GM12878 (cell line): Measurements from ENCODE around the gene FRMD5. TPM values are rescaled to one million over a fixed set of nuclear protein-coding genes. Genes with fewer than 3 reads are reported as not detected.

ENCODE experiments used
- ATAC-seq: fragments of 200-7000 bp; cut with Tn5 transposase; 3 replicates; pipeline ENCODE4 v1.9.1; 2020; ENCODE audit warnings: mild to moderate bottlenecking, moderate library complexity
- BruUV-seq: library from RNA; stranded (reverse); fragments of 400-500 nt; replicated peaks from 2 replicates; lab custom pipeline; 2021; lab: Mats Ljungman, UMichigan
- CTCF ChIA-PET: fragments of 300-600 bp; sonication (Branson Sonifier 250); formaldehyde crosslinking; extraction: SDS; loops from one replicate; lab custom pipeline; 2021; ENCODE audit warnings: inconsistent platforms; lab: Yijun Ruan, JAX
- POLR2A ChIA-PET: fragments of 350-600 bp; formaldehyde crosslinking; extraction: SDS; loops from one replicate; lab custom pipeline; 2021; ENCODE audit warnings: inconsistent platforms; lab: Charles Lee
- RAD21 ChIA-PET: fragments of 300-600 bp; sonication (Branson Sonifier 250); formaldehyde crosslinking; loops from one replicate; lab custom pipeline; 2023; ENCODE audit warnings: antibody characterized with exemption; ENCODE audit not compliant: unreplicated experiment; lab: Charles Lee
- SMC1A ChIA-PET: fragments of 300-600 bp; sonication (Branson Sonifier 250); formaldehyde crosslinking; loops from one replicate; lab custom pipeline; 2023; ENCODE audit not compliant: unreplicated experiment, uncharacterized antibody; lab: Charles Lee
- DNase-seq: peaks from one replicate; pipeline ENCODE4 v3.0.0-alpha.2; 2011; ENCODE audit warnings: low read depth, low spot score
- FAIRE-seq: peaks from 3 replicates; lab custom pipeline; 2011; peaks lifted over from hg19 to GRCh38; lab: Jason Lieb, UNC
- H2AFZ ChIP-seq: 2 replicates; pipeline ENCODE4 v1.6.0; 2011; ENCODE audit warnings: low read depth, low read length, control low read depth; ENCODE audit not compliant: control insufficient read depth
- H3K27ac ChIP-seq: 2 replicates; pipeline ENCODE4 v1.5.1; 2011; ENCODE audit warnings: control low read depth; ENCODE audit not compliant: control insufficient read depth, insufficient read depth
- H3K27me3 ChIP-seq, 2 experiments: replicated peaks in 1 of 2; 2 replicates each; pipeline versions ENCODE4 v1.6.0 to v1.6.1; 2011; ENCODE audit warnings: low read length in 1 of 2; ENCODE audit not compliant: control insufficient read depth in 2 of 2, insufficient read depth in 2 of 2
- H3K36me3 ChIP-seq, 2 experiments: 2 replicates each; pipeline ENCODE4 v1.5.1; 2011; ENCODE audit warnings: low read length in 1 of 2; ENCODE audit not compliant: control insufficient read depth in 2 of 2, insufficient read depth in 2 of 2
- H3K4me1 ChIP-seq: 2 replicates; pipeline ENCODE4 v1.6.1; 2011; ENCODE audit warnings: mild to moderate bottlenecking, low read length, moderate library complexity, mixed read lengths; ENCODE audit not compliant: control insufficient read depth, insufficient read depth
- H3K4me2 ChIP-seq: 2 replicates; pipeline ENCODE4 v1.6.0; 2011; ENCODE audit warnings: control low read depth; ENCODE audit not compliant: control insufficient read depth, insufficient read depth
- H3K4me3 ChIP-seq: fragments of 200-600 bp; sonication (generic); 2 replicates; pipeline ENCODE4 v1.5.1; 2016
- H3K79me2 ChIP-seq: 2 replicates; pipeline ENCODE4 v1.6.0; 2011; ENCODE audit warnings: low read length; ENCODE audit not compliant: control insufficient read depth, insufficient read depth
- H3K9ac ChIP-seq: 2 replicates; pipeline ENCODE4 v1.8.0; 2011; ENCODE audit warnings: low read length, control low read depth, mixed read lengths; ENCODE audit not compliant: control insufficient read depth, insufficient read depth
- H3K9me3 ChIP-seq: replicated peaks from 3 replicates; pipeline ENCODE4 v1.5.1; 2011; ENCODE audit warnings: mild to moderate bottlenecking, low read length; ENCODE audit not compliant: control insufficient read depth, insufficient read depth
- H4K20me1 ChIP-seq: 2 replicates; pipeline ENCODE4 v1.6.0; 2011; ENCODE audit not compliant: control insufficient read depth, insufficient read depth
- CTCF ChIP-seq, 3 experiments: IDR thresholded peaks in 2 of 3; conservative IDR thresholded peaks in 1 of 3; 2 replicates each; pipeline ENCODE4 v1.5.1; 2011; ENCODE audit warnings: low read depth in 3 of 3, low read length in 3 of 3, mild to moderate bottlenecking in 3 of 3, control low read depth in 2 of 3, moderate library complexity in 2 of 3, inconsistent platforms in 1 of 3, mixed read lengths in 1 of 3; ENCODE audit not compliant: control insufficient read depth in 2 of 3, insufficient read depth in 1 of 3; ENCODE audit errors: extremely low read depth in 1 of 3
- IKZF1 ChIP-seq: fragments of 450-650 bp; conservative IDR thresholded peaks from 2 replicates; pipeline ENCODE4 v1.6.1; 2017; ENCODE audit warnings: antibody characterized with exemption, mild to moderate bottlenecking
- IRF3 ChIP-seq: fragments of 450-650 bp; IDR thresholded peaks from 2 replicates; pipeline ENCODE4 v1.6.1; 2014; ENCODE audit warnings: mild to moderate bottlenecking
- RAD21 ChIP-seq: IDR thresholded peaks from 2 replicates; pipeline ENCODE4 v1.6.1; 2011; ENCODE audit warnings: mild to moderate bottlenecking, low read depth, low read length, moderate library complexity; ENCODE audit not compliant: insufficient read depth
- SMAD5 ChIP-seq: IDR thresholded peaks from 2 replicates; pipeline ENCODE4 v1.6.1; 2016; ENCODE audit warnings: antibody characterized with exemption, low read depth
- SMC3 ChIP-seq: IDR thresholded peaks from 2 replicates; pipeline ENCODE4 v1.6.1; 2011; ENCODE audit warnings: low read length, improper control_type of control experiment, borderline replicate concordance
- WGBS: methylation state at CpG from one replicate; pipeline ENCODE4 v1.1.6; 2016; ENCODE audit warnings: low lambda C conversion rate; ENCODE audit not compliant: insufficient replicate concordance, insufficient coverage; ENCODE audit errors: missing lambda C conversion rate; 5-methylcytosine and 5-hydroxymethylcytosine counted together
- in situ Hi-C: fragments of 300-500 bp; cut with MboI; formaldehyde crosslinking; loops from 9 replicates; pipeline ENCODE4 v1.14.3; 2018; ENCODE audit warnings: mixed read lengths
- intact Hi-C: fragments of 100-400 bp; cut with micrococcal nuclease; formaldehyde crosslinking; loops from one replicate; pipeline ENCODE4 v1.14.2; 2022; ENCODE audit not compliant: unreplicated experiment
- polyA plus RNA-seq, 11 experiments: library from polyadenylated mRNA; depleted of rRNA in 4 of 11; unstranded in 6 of 11; stranded (reverse) in 5 of 11; fragments of >200 nt; fragmentation: Nextera tagmentation in 4 of 11; fragmentation: Illumina TruSeq in 1 of 11; extraction: Ambion mirVana in 4 of 11; extraction: Trizol in 1 of 11; gene quantifications; 1 replicate in 1 of 11; 2 replicates in 10 of 11; pipeline versions ENCODE4 v1.2.1 to v1.2.3, GENCODE V29; 2011 to 2016; ENCODE audit warnings: inconsistent platforms in 2 of 11, missing spikeins in 2 of 11, low read depth in 1 of 11
- total RNA-seq, 4 experiments: library from RNA; depleted of rRNA in 3 of 4; stranded (reverse); fragments of >200 nt in 3 of 4; fragmentation: Illumina TruSeq in 1 of 4; extraction: Trizol in 1 of 4; gene quantifications; 2 replicates each; pipeline versions ENCODE4 v1.2.1 to v1.2.3, GENCODE V29; 2013 to 2021

FRMD5 gene
- total and polyA plus RNA-seq, 10 of the 15 experiments (the other 5 are each of a cell fraction or from before 2014, with no cell fraction given) = 0.26 to 6.4 (median 0.68) TPM; not detected in 1

GRCh38 chr15:43941071-43941470, 254.0 kb downstream of the FRMD5 start:
- peak; percentile 29; the same call in 2 of the 3 replicates for ATAC-seq
- Histone ChIP-seq H3K4me2 (peak overlapping the region; percentile 55; the same call in 1 of the 2 replicates), H3K9ac (no peak overlapping the region), H3K36me3 (no peaks in the 10 kb centered on the region), H4K20me1 (no peaks in the 10 kb centered on the region), H3K4me3 (no peak overlapping the region), H3K27ac (no peak overlapping the region), H3K27me3 (no peaks in the 10 kb centered on the region), H3K79me2 (no peaks in the 10 kb centered on the region), H3K4me1 (peaks cover 21% of the 10 kb centered on the region), H2AFZ (no peak overlapping the region; the same call in 1 of the 2 replicates), H3K9me3 (no peaks in the 10 kb centered on the region; the same call in 2 of the 3 replicates)
- intact Hi-C loops = no loop called here
- POLR2A ChIA-PET = interaction anchor here (0.6 kb wide), 2 partner anchors 33 to 359 kb away, joined by 3 to 7 read pairs; no protein-coding TSS in a partner anchor
- no TSS peak for BruUV-seq
- RAD21 ChIA-PET = interaction anchor here (1.5 kb wide), 1 partner anchor 37 kb away, joined by 5 read pairs; no protein-coding TSS in a partner anchor
- no peak for DNase-seq
- TF ChIP-seq SMAD5 = no peak
- WGBS = 9% methylated on average over 4 of the region's 4 CpGs
- in situ Hi-C loops = no loop called here
- SMC1A ChIA-PET = interaction anchor here (0.6 to 1.6 kb wide), 8 partner anchors 11 to 1672 kb away, joined by 3 to 7 read pairs (median 3); no protein-coding TSS in a partner anchor
- no peak for FAIRE-seq
- CTCF ChIA-PET = interaction anchor here (0.6 to 2.2 kb wide), 6 partner anchors 12 to 913 kb away, joined by 3 to 20 read pairs (median 4); no protein-coding TSS in a partner anchor

- H3K4me1 ChIP-seq = peaks cover 15% of the 10 kb centered on the region
- peak; percentile 45; the same call in 1 of the 2 replicates for TF ChIP-seq SMC3
- TF ChIP-seq RAD21 = peak; percentile 41; the same call in 1 of the 2 replicates
- peak; percentile 23 to 43 (median 30); a peak in 4 of 6 replicates for TF ChIP-seq CTCF (IDR thresholded peaks at IDR 0.05 in 2 of 3, conservative IDR thresholded peaks at IDR 0.05 in 1 of 3; ENCODE audit: control insufficient read depth in 2 of 3, extremely low read depth in 1 of 3, insufficient read depth in 1 of 3, low read depth in 3 of 3, low read length in 3 of 3)
- TF ChIP-seq IRF3 = no peak
- no peak for TF ChIP-seq IKZF1
- no peaks in the 10 kb centered on the region for H3K79me2 ChIP-seq
- POLR2A ChIA-PET = interaction anchor here (0.7 kb wide), 1 partner anchor 138 kb away, joined by 3 read pairs; no protein-coding TSS in a partner anchor
- H3K4me2 ChIP-seq = no peak overlapping the region
- no TSS peak for BruUV-seq
- no peaks in the 10 kb centered on the region for H3K9me3 ChIP-seq
- in situ Hi-C loops (no loop called here), intact Hi-C loops (loop anchor here (2.0 kb wide), 1 partner anchor 128 kb away; no protein-coding TSS in a partner anchor)
- ATAC-seq = 0 out of 3 replicates have a peak, but pooled peaks have one; percentile 31
- H3K27ac ChIP-seq = no peak overlapping the region
- H3K4me3 ChIP-seq = no peak overlapping the region
- no peaks in the 10 kb centered on the region for H3K27me3 ChIP-seq
- no peak overlapping the region for H3K9ac ChIP-seq
- no peak overlapping the region for H2AFZ ChIP-seq
- CTCF ChIA-PET = interaction anchor here (0.9 to 2.5 kb wide), 7 partner anchors 9 to 132 kb away, joined by 3 to 14 read pairs (median 3); no protein-coding TSS in a partner anchor
- no peak for FAIRE-seq
- no peaks in the 10 kb centered on the region for H4K20me1 ChIP-seq
- DNase-seq = no peak
- 35% methylated on average over 3 of the region's 3 CpGs for WGBS
- H3K36me3 ChIP-seq = no peaks in the 10 kb centered on the region
- RAD21 ChIA-PET = interaction anchor here (0.8 kb wide), 1 partner anchor 10 kb away, joined by 3 read pairs; no protein-coding TSS in a partner anchor
- SMC1A ChIA-PET = interaction anchor here (1.0 to 1.5 kb wide), 3 partner anchors 35 to 127 kb away, joined by 3 to 6 read pairs (median 3); no protein-coding TSS in a partner anchor
Observed at GRCh38 chr15:43939070-43939469, 256.0 kb downstream of the FRMD5 start.
